ENCODE results near the gene PPP1R27.

- TF ChIP-seq CTCF (IDR thresholded peaks at IDR 0.05) (peak in 4 of 6 experiments; percentile 40 to 89 (median 86)), POLR2A (IDR thresholded peaks at IDR 0.05) (peak in 1 of 2 donors; percentile 25)
These were observed 13.1 kb downstream of the PPP1R27 start for GRCh38 chr17:81821603-81822311.
